Caki2 (cell line): ENCODE data around the gene DGLUCY. TPM values are rescaled to one million over a fixed set of nuclear protein-coding genes. Genes with fewer than 3 reads are reported as not detected.

ENCODE experiments used
- DNase-seq: peaks from one replicate; pipeline ENCODE4 v3.0.0-alpha.2; 2015; ENCODE audit warnings: low read depth
- in situ Hi-C: cut with HindIII; loops from 2 replicates; pipeline ENCODE4 v1.10.0; 2016; ENCODE audit warnings: low sequenced_read_pairs, low pct_unique_long_range_greater_than_20kb, mixed read lengths
- total RNA-seq: library from RNA; depleted of rRNA; stranded (reverse); fragments of >200 nt; shearing (Covaris generic); gene quantifications from 2 replicates; pipeline ENCODE4 v1.2.3, GENCODE V29; 2014; ENCODE audit warnings: low replicate concordance; rRNA removed

DGLUCY gene
- total RNA-seq, 1 experiment from 2014 or later, result 25.5 TPM

- in situ Hi-C loops, result no loop called here
- no peak for DNase-seq
Observed at GRCh38 chr14:91273885-91274273, 160.0 kb downstream of the DGLUCY start.

DNA sequence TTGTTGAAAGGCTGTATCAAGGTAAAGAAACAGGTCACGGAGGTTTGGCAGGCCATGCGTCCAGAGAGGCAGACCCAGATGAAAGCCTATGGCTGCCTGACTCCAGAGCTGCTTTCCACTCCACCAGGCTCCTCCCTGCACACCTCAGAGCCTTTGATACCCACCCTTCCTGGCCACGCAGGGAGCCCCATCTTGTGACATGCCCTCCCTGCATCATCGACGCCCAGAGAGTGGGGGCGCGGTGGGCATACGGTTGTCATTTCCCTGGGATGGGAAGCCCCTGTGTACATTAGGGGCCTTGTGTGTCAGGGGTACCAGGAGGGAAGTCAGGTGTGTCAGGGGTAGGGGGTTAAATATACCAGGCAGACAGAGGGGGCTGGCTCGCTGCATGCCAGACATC lies 160.9 kb downstream of the DGLUCY start:
- in situ Hi-C loops, result no loop called here
- DNase-seq, result no peak

Other genes with a start within 250 kb of the DGLUCY start
- gene RPS6KA5, start 53.4 kb upstream of the DGLUCY start, total RNA-seq, result 4.0 and 5.2 TPM in 2 replicates
- gene GPR68, start 130.6 kb downstream of the DGLUCY start, total RNA-seq, result not detected in 2 replicates